Measurements from ENCODE around the gene TAF11L14.
"Not testable (repeated sequence)": the region's sequence is repeated elsewhere in the genome, so short reads cannot be mapped to it uniquely, and the experiment has no call there.

TAF11L14 gene

GRCh38 chr5:17634160-17634559, at the start of gene TAF11L14:
Gene TAF11L14 (plus strand): TSS chr5:17634460.
- no peak for ATAC-seq
- TF ChIP-seq PPARA (CRISPR knock-in tag; IDR thresholded peaks at IDR 0.05; ENCODE audit: borderline replicate concordance): no peak
- TF ChIP-seq ZFP30 (CRISPR knock-in tag; IDR thresholded peaks at IDR 0.05): no peak
- TF ChIP-seq ZNF565 (CRISPR knock-in tag; conservative IDR thresholded peaks at IDR 0.05; ENCODE audit: low read depth): no peak
- TF ChIP-seq ISL1 (CRISPR knock-in tag; IDR thresholded peaks at IDR 0.05): no peak
- no peak for TF ChIP-seq ZFP3 (CRISPR knock-in tag; IDR thresholded peaks at IDR 0.05)
- TF ChIP-seq ESRRG (CRISPR knock-in tag; IDR thresholded peaks at IDR 0.05): no peak
- no peak for TF ChIP-seq CREB5 (CRISPR knock-in tag; IDR thresholded peaks at IDR 0.05; ENCODE audit: low read depth)
- no peak for TF ChIP-seq ZNF8 (CRISPR knock-in tag; IDR thresholded peaks at IDR 0.05)
- TF ChIP-seq TSHZ2 (CRISPR knock-in tag; IDR thresholded peaks at IDR 0.05): no peak
- no peak for TF ChIP-seq BACH2 (CRISPR knock-in tag; IDR thresholded peaks at IDR 0.05; ENCODE audit: borderline replicate concordance)
- no peak for TF ChIP-seq TOX (CRISPR knock-in tag; IDR thresholded peaks at IDR 0.05; ENCODE audit: borderline replicate concordance)
- no peak for TF ChIP-seq ARNTL (CRISPR knock-in tag; IDR thresholded peaks at IDR 0.05; ENCODE audit: borderline replicate concordance, low read depth)
- no peak for TF ChIP-seq CSRNP3 (CRISPR knock-in tag; IDR thresholded peaks at IDR 0.05)
- no peak for TF ChIP-seq OSR1 (CRISPR knock-in tag; IDR thresholded peaks at IDR 0.05)
- no peak for TF ChIP-seq SNAI2 (CRISPR knock-in tag; IDR thresholded peaks at IDR 0.05)
- no peak for TF ChIP-seq CSDC2 (CRISPR knock-in tag; IDR thresholded peaks at IDR 0.05)
- TF ChIP-seq ZC3H10 (CRISPR knock-in tag; IDR thresholded peaks at IDR 0.05): no peak
- TF ChIP-seq PATZ1 (CRISPR knock-in tag; IDR thresholded peaks at IDR 0.05; ENCODE audit: borderline replicate concordance): no peak
- no peak for TF ChIP-seq POU6F1 (CRISPR knock-in tag; IDR thresholded peaks at IDR 0.05; ENCODE audit: borderline replicate concordance, low read depth)
- TF ChIP-seq TCF4 (CRISPR knock-in tag; IDR thresholded peaks at IDR 0.05; ENCODE audit: borderline replicate concordance): no peak

- not testable (repeated sequence) for ATAC-seq
These were observed 48.6 kb upstream of the TAF11L14 start, which contains the start of gene TAF11L7 for GRCh38 chr5:17585658-17586057. Gene TAF11L7 (minus strand): TSS chr5:17585758.

- ATAC-seq: not testable (repeated sequence)
These were observed 43.4 kb upstream of the TAF11L14 start, which contains the start of gene TAF11L8 for GRCh38 chr5:17590860-17591259. Gene TAF11L8 (minus strand): TSS chr5:17590960.

- not testable (repeated sequence) for ATAC-seq
These were observed 40.0 kb upstream of the TAF11L14 start, which contains the start of gene TAF11L9 for GRCh38 chr5:17594255-17594654. Gene TAF11L9 (minus strand): TSS chr5:17594394.

- not testable (repeated sequence) for ATAC-seq
These were observed 36.5 kb upstream of the TAF11L14 start, which contains the start of gene TAF11L10 for GRCh38 chr5:17597728-17598127. Gene TAF11L10 (minus strand): TSS chr5:17597828.

GRCh38 chr5:17603880-17604279, 30.4 kb upstream of the TAF11L14 start, which contains the start of gene TAF11L11:
Gene TAF11L11 (plus strand): TSS chr5:17604183.
- not testable (repeated sequence) for ATAC-seq

Measured in SK-N-SH treated with all-trans-retinoic acid at 6 μM for 48 hours (cell line).